Measurements from ENCODE around the gene CACNA1I. TPM values are rescaled to one million over a fixed set of nuclear protein-coding genes. Genes with fewer than 3 reads are reported as not detected.
A peak's percentile ranks its signal among the peaks of the same experiment; 100 is the strongest.

The CACNA1I gene
- total and polyA plus RNA-seq, 12 donors, result under 0.01 to 0.06 (median 0.05) TPM; not detected in 6

DNA sequence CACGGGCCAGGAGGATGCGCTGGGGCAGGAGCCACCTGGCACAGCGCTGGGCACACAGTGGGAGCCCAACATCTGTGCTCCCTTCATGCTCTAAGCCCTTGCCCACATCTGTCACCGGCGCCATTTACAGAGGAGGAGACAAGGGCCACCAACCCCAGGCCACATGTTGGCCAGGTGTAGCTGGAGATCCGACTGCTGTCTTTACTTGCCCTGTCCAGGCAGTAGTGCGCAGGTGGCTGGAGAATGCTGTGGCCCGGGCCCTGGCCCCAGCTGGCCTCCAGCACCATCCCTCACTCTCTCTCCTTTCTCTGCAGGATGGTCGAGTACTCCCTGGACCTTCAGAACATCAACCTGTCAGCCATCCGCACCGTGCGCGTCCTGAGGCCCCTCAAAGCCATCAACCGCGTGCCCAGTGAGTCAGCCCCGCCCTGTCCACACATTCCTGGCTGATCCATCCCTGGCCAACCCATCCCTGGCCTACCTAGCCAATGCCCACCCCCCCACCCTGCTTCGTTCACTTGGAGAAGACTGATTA, 48.5 kb downstream of the CACNA1I start:
- Histone ChIP-seq H3K36me3 (no peaks in the 10 kb centered on the region), H3K27me3 (peaks cover 5 to 89% (median 73%) of the 10 kb centered on the region in 7 donors), H3K4me3 (no peak overlapping the region), H3K9me3 (no peaks in the 10 kb centered on the region), H3K27ac (no peak overlapping the region), H3K4me1 (no peaks in the 10 kb centered on the region)
- ATAC-seq, result no peak
- WGBS, 2 donors, result 87 to 90% methylated on average over 17 of the region's 17 CpGs
- intact Hi-C loops (cut with DNase I), result no loop called here
- no peak for DNase-seq
- TF ChIP-seq, protein P1, sequence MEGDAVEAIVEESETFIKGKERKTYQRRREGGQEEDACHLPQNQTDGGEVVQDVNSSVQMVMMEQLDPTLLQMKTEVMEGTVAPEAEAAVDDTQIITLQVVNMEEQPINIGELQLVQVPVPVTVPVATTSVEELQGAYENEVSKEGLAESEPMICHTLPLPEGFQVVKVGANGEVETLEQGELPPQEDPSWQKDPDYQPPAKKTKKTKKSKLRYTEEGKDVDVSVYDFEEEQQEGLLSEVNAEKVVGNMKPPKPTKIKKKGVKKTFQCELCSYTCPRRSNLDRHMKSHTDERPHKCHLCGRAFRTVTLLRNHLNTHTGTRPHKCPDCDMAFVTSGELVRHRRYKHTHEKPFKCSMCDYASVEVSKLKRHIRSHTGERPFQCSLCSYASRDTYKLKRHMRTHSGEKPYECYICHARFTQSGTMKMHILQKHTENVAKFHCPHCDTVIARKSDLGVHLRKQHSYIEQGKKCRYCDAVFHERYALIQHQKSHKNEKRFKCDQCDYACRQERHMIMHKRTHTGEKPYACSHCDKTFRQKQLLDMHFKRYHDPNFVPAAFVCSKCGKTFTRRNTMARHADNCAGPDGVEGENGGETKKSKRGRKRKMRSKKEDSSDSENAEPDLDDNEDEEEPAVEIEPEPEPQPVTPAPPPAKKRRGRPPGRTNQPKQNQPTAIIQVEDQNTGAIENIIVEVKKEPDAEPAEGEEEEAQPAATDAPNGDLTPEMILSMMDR (IDR thresholded peaks at IDR 0.05), result no peak

DNA sequence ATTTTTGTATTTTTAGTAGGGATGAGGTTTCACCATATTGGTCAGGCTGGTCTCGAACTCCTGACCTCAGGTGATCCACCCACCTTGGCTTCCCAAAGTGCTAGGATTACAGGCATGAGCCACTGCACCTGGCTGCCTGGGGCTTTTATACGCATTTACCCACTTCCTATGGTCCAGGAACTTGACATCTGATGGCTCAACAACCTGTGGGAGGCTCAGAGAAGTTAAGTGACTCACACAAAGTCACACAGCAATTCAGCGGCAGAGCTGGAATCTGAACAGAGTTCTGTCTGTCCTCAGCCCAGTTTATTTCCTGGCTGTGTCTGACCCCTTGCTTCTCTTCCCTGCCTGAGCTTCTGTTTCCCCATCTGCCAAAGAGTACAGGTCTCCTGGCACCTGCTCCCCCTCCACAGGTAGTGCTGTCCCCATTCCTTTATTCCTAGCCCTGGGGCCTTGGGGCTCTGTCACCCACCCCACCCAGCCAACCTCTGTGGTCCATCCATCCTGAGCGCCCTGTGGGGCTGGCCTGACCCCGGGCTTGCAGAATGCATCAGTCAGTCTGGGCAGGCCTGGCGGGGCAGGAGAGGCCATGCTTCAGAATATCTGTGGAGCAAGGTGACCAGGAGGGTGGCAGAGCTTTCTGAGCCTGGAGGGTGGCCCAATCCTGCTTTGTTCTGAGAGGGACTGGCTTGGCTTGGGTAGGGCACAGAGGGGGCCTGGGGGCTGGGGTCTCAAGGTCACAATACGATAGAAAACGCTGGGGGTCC, 50.6 kb downstream of the CACNA1I start:
- Histone ChIP-seq H3K9me3 (no peaks in the 10 kb centered on the region), H3K27ac (no peak overlapping the region), H3K36me3 (no peaks in the 10 kb centered on the region), H3K4me1 (no peaks in the 10 kb centered on the region), H3K4me3 (no peak overlapping the region), H3K27me3 (peaks cover 5 to 92% (median 82%) of the 10 kb centered on the region in 7 donors)
- 82 to 90% methylated on average over 8 of the region's 8 CpGs for WGBS, 2 donors
- intact Hi-C loops (cut with DNase I), result loop anchor here in 7 of 10 donors (5.0 to 10.0 kb wide), 4 partner anchors 56 to 406 kb away; no protein-coding TSS in a partner anchor
- TF ChIP-seq, protein P1 (IDR thresholded peaks at IDR 0.05), result no peak
- DNase-seq (no peak), ATAC-seq (no peak)

DNA sequence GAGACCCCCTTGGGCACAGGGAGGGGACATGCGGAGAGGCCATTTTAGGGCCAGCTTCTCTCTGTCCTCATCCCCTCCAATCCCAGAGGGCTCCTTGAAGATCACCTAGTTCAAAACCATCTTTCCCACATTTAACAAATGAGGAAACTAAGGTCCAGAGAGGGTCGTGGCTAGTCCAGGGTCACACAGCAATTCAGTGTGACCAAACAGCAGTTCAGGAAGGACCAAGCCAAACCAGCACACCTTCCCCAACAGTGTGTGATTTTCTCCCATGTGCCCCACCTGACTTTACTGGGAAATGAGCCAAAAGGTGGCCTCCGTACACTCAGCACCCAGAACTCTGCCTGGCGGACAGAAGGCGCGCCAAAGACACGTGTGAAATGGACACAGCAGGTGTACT, 51.3 kb downstream of the CACNA1I start:
- DNase-seq (no peak), ATAC-seq (no peak)
- Histone ChIP-seq H3K27ac (no peak overlapping the region), H3K36me3 (no peaks in the 10 kb centered on the region), H3K9me3 (no peaks in the 10 kb centered on the region), H3K4me1 (no peaks in the 10 kb centered on the region), H3K27me3 (peaks cover 5 to 91% (median 83%) of the 10 kb centered on the region in 7 donors), H3K4me3 (no peak overlapping the region)
- TF ChIP-seq, protein P1 (IDR thresholded peaks at IDR 0.05), result no peak
- 75 to 82% methylated on average over 7 of the region's 7 CpGs for WGBS, 2 donors
- intact Hi-C loops (cut with DNase I), result loop anchor here in 8 of 10 donors (2.0 to 10.0 kb wide), 5 partner anchors 57 to 405 kb away; no protein-coding TSS in a partner anchor

DNA sequence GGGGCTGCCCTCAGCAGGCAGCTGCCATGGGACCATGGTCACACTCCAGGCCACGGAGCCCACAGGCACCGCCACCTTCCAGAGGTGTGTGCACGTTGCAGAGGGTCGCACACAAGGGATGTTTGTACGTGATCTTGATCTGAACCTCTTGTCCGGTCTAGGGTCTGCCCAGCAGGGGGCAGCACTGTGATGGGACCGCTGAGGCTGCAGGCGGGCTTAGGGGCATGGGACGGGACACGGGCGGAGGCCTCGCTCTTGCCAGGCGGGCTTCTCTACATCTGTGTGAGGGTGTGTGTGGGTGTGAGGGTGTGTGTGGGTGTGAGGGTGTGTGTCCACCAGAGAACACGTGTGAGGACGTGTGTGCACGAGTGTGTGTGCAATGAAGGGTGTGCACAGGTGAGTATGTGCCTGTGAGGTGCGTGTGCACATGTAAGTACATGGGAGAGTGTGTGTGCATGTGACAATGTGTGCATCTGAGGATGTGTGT, 52.4 kb downstream of the CACNA1I start:
- H3K27ac ChIP-seq, result no peak overlapping the region
- ATAC-seq, result peak in 7 of 8 donors; percentile 45 to 68 (median 58)
- no peaks in the 10 kb centered on the region for H3K9me3 ChIP-seq
- 26 to 36% methylated on average over 17 of the region's 17 CpGs for WGBS, 2 donors
- TF ChIP-seq, protein P1 (IDR thresholded peaks at IDR 0.05), result peak; percentile 24 to 65 (median 60)
- peak; percentile 26 to 66 for DNase-seq
- intact Hi-C loops (cut with DNase I), result loop anchor here in 8 of 10 donors (2.0 to 10.0 kb wide), 5 partner anchors 58 to 404 kb away; no protein-coding TSS in a partner anchor
- no peaks in the 10 kb centered on the region for H3K36me3 ChIP-seq
- peaks cover 0 to 92% (median 87%) of the 10 kb centered on the region in 7 donors for H3K27me3 ChIP-seq
- no peaks in the 10 kb centered on the region for H3K4me1 ChIP-seq
- H3K4me3 ChIP-seq, result no peak overlapping the region
